ENCODE data around the gene RAP2C.
A peak's percentile ranks its signal among the peaks of the same experiment; 100 is the strongest.

Gene RAP2C

DNA sequence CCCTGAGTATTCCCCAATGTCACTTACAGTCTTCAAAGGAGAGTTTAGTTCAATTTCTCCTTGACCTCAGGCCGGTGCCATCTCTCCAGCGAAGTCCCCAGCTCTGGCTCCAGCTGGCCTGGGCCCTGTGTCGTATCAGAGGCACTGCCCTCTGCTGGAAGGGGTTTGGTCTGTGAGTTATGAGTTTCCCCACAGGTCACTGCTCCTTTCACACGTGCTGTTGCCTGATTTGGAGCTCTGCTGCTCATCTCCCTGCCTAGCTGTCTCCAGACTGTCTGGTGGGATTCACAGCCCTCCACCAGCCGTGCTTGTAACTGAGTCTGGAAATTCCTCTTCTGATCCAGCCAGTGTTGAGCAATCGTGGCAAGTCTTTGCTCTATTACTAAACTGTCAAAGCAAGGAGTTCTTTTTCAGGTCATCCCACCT is at the start of gene RAP2C:
RAP2C (minus strand) TSS at position 105 of the 426 bp plus-strand sequence. CDS start 2,179 bp downstream, outside the sequence.
- peak; percentile 11 for DNase-seq

DNA sequence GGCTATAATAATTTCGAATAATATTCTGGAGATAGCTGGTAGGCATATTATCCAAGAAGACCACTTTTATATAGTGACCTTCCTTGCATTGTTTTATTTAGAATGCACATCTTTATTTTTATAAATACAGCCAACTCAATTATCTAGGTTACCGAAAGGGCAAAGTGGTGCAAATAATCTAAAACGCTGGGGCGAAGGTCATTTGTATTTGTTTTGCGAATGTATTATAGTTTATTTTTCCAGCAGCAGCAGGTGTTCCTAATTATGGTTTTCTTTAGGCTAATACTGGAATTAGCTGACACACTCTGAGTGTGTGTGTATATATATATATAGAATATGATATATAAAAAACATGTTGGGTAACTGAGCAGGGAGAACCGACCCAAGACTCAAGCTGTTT is 48.1 kb upstream of the RAP2C start:
- DNase-seq, result no peak

DNA sequence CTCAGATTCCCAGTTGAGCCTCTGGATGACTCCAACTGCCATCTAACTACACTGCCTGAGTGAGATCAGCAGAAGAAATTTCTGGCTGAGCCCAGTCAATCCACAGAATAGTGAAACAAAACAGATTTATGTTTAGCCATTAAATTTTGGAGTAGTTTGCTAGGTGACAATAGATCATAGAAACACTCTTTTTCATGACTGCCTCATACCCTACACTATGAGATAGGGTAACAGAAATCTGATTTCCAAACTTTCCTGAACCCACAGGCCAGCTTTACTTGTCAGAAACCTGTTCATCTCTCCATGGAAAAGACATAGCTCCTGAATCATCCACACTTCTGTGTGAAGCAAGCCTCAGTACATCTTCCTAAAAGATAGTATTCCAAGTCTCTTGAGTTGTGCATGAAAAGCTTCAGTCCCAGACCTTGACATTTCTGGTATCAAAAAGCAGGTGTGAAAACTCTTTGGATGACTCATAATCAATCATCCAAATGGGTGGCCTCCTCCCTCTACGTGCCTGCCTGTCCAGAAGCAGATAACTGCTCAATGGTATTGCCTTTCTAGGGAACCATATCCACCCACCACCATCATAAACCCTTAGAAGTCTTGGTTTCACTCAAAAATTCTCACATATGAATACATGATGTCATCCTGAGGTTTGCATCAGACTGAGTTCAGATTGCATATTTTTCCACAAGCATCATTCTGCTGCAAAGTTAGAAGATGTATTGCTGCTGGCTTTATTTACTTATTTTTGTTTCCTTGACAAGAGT is 47.5 kb upstream of the RAP2C start:
- DNase-seq, result no peak

DNA sequence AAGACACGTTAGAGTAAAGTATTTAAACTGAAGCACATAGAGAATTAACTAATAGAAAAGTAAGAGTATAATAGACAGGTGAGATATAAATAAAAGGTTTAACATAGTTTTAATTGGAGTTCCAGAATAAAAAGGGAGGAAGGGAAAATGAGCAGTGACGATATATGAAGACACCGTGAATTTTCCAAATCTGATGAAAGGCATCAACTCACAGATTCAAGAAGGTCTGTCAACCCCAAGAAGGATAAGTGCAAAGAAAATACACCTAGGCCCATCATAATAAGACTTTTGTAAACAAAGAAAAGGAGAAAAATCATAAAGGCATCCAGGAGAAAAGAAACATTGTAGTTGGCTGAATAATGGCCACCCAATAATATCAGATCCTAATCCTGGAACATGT is 43.9 kb upstream of the RAP2C start:
- DNase-seq, result no peak

DNA sequence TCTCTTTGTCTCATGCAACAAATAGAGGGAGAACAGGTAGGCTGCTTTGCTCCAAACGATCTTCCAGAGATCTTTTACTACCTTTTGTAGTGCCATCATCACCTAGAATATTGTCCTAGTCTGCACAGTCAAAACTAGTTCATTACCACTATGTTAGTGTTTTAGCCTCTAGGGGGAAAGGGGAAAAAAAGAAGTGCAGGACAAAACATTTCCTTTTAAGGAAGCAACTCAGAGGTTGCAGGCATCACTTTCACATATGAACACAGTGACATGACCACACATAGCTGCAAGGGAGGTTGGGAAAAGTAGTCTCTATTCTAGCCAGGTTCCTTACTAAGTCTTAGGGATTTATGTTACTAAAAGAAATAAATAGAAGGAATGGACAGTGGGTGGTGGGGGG is 39.3 kb upstream of the RAP2C start:
- no peak for DNase-seq

DNA sequence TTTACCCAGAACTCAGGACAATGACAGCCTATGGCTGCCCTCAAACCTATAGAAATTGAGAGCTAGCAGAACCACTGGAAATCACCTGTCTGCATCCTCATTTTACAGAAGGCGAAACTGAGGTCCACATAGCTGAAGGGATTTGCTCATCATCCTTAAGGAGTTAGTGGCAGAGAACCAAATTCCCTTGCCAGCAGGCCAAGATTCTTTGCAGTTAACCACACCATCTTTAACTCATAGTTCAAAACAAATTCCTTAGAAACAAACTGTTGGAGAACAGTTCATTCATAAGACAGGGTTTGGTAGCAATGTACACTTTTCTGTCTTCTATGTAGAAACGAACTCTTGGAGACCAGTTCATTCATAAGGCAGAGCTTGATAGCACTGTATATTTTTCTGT is 37.9 kb upstream of the RAP2C start:
- DNase-seq, result no peak

- no peak for DNase-seq
These were observed 16.9 kb upstream of the RAP2C start for GRCh38 chrX:132236121-132236520.

DNA sequence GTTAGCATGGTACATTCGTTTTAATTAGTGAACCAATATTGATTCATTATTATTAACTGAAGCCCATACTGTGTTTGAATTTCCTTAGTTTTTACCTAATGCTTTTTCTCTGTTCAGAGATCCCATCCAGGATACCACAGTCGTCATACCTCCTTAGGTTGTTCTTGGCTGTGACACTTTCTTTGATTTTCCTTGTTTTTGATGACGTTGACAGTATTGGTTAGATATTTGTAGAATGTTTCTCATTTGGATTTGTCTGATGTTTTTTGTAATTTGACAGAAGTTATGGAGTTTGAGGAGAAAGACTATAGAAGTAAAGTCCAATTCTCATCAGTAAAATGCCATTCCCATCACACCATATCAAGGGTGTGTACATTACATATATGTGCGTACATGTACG is 16.2 kb upstream of the RAP2C start:
- DNase-seq, result no peak

DNA sequence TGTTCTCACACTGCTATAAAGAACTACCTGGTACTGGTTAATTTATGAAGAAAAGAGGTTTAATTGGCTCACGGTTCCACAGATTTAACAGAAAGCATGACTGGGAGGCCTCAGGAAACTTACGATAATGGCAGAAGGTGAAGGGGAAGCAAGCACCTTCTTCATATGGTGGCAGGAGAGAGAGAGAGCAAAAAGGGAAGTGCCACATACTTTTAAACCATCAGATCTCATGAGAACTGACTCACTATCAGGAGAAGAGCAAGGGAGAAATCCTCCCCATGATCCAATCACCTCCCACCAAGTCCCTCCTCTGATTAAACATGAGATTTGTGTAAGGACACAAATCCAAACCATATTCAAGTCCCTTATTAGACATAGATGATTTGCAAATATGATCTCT is 12.3 kb upstream of the RAP2C start:
- no peak for DNase-seq

- peak; percentile 7 for DNase-seq
These were observed 8.3 kb upstream of the RAP2C start for GRCh38 chrX:132227383-132228112.

DNA sequence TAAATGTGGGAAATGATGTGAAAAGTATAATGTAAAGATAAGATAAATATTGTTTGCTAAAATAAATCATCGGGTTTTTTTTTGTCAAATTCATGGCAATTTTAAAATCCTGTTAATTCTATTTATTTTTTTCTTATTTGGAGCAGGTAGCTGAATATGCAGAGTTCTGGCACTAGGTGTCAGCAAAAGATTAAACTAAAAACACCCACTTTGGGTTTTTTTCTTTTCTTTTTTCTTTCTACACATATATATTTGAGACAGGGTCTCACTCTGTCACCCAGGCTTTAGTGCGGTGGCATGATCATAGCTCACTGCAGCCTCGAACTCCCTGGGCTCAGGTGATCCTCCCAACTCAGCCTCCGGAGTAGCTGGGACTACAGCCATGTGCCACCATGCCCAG is 6.9 kb upstream of the RAP2C start:
- DNase-seq, result no peak

- DNase-seq, result peak; percentile 6
These were observed 991 bp downstream of the RAP2C start for GRCh38 chrX:132218100-132218812.

GRCh38 chrX:132217203-132218073 is 1.8 kb downstream of the RAP2C start:
- DNase-seq, result peak; percentile 23

GRCh38 chrX:132216806-132217202 is 2.4 kb downstream of the RAP2C start:
- no peak for DNase-seq

DNA sequence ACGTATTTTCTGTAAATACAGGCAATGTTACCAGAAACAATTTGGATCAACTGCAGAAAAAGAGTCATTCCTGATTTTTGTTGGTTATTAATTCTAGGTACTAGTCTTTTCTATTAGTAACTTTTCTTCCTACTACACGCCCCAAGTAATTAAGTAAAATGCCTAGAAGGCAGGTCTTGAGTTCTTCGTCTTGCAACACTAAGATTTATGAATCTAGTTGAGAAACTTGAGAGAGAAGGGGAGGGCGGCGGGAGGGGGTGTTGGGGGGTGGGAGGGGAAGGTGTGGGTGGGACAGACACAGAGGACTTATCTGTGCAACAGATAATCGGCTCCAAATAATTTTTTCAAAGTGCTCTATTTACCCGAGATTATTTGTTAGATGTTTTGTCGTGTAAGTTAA is 3.0 kb downstream of the RAP2C start:
- no peak for DNase-seq

- DNase-seq, result no peak
These were observed 4.7 kb downstream of the RAP2C start for GRCh38 chrX:132214518-132214917.

- no peak for DNase-seq
These were observed 9.7 kb downstream of the RAP2C start for GRCh38 chrX:132209527-132209926.

DNA sequence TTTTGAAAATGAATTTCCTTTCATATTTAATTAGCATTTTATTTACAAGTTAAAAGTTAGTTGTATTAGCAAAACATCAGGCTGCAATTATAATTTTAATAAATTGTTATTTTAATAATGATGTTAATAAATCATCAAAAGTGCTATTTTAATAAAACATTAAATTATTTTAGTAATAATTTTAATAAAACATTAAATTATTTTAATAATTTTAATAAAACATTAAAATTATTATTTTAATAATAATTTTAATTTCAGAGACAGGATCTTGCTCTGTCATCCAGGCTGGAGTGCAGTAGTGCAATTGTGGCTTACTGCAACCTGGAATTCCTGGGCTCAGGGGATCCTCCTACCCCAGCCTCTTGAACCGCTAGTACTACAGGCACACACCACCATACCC is 10.8 kb downstream of the RAP2C start:
- no peak for DNase-seq

- no peak for DNase-seq
These were observed 11.3 kb downstream of the RAP2C start for GRCh38 chrX:132207996-132208395.

DNA sequence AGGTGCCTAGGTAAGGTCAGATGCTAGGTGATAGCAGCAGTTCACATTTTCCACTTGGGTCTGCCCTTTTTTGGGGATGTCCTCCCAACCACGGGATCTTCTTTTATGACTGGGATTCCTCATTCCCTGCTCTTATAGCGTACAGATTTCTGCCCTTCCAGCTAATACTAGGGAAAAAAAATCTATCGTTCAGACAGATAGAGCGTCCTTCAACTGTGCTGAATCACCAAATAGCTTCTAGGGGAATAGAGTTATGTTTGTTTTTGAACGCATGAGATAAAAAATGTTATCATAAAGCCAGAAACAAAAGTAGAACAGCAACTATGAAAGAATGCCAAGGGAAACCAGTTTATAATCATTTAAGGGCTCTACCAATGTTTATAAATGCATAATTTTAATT is 13.0 kb downstream of the RAP2C start:
- DNase-seq, result no peak

DNA sequence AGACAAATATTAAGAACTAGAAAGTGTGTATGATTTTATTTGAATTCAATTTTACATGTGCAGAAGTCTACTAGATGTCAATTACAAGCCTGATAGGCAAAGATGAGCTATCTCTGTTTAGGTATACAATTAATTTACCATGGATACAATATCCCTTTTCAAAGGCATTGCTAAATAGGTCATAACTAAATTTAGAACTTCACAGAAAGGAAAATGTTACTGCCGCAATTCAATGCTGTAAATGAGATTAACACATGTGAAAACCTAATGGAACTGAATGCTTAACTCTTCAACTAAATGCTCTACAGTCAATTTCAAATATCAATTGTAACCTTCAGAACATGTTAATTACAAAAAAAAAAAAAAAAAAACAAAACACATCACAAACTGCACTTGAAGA is 14.6 kb downstream of the RAP2C start:
- no peak for DNase-seq

DNA sequence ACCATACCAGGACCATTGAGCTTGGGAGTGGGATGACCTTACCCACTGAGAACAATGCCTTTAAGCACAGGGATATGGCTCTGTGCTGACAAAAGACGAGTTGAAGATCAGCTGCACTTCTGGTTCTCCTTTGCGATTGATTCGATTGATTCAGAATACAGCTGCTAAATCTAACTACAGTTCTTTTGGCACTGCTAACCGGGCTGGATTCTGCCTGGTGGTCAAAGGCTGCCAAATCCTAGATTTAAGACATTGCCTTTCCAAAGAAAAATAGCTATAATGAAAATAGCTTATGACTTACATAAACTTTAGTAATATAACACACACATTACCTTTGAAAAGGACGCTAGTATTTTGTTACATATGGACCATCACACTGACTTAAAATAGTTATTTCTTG is 18.3 kb downstream of the RAP2C start:
- no peak for DNase-seq

- DNase-seq, result no peak
These were observed 19.3 kb downstream of the RAP2C start for GRCh38 chrX:132199941-132200340.
